ENCODE data around the gene COL5A3.

DNA sequence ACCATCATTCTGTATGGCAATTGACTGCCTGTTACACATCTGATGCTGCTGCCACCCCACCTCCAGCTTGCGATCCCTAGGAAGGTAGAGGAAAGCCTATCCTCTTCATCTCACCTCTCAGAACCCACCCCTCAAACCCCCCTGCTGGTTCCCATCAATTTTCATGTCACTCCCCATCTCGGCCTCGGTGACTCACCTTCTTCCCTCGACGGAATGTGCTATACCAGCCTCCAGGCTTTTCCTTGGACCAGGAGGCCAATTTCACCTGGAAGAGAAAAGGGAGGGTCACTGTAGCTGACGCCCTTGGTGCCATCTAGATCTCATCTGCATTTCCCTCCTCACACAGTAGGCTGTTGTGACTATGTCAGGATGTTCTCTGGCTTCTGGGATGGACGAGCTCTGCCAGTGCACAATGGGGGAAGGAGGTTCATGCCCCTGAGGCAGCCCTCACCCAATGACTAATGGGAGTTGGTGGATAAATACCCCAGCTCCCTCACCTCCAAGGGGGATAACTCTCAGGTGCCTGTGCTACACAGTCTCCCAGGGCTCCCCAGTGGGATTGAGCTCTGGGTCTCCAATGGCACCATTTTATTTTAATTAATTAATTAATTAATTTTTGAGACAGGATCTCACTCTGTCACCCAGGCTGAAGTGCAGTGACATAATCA lies 47.5 kb downstream of the COL5A3 start:
- no peak for TF ChIP-seq POLR2AphosphoS5 (IDR thresholded peaks at IDR 0.05)
- TF ChIP-seq, protein P1, sequence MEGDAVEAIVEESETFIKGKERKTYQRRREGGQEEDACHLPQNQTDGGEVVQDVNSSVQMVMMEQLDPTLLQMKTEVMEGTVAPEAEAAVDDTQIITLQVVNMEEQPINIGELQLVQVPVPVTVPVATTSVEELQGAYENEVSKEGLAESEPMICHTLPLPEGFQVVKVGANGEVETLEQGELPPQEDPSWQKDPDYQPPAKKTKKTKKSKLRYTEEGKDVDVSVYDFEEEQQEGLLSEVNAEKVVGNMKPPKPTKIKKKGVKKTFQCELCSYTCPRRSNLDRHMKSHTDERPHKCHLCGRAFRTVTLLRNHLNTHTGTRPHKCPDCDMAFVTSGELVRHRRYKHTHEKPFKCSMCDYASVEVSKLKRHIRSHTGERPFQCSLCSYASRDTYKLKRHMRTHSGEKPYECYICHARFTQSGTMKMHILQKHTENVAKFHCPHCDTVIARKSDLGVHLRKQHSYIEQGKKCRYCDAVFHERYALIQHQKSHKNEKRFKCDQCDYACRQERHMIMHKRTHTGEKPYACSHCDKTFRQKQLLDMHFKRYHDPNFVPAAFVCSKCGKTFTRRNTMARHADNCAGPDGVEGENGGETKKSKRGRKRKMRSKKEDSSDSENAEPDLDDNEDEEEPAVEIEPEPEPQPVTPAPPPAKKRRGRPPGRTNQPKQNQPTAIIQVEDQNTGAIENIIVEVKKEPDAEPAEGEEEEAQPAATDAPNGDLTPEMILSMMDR (IDR thresholded peaks at IDR 0.05 in 8 of 11, conservative IDR thresholded peaks at IDR 0.05 in 3 of 11): no peak
- TF ChIP-seq POLR2A (IDR thresholded peaks at IDR 0.05): no peak

Measured in spleen (tissue), 7 donors.